ENCODE data around the gene CCDC63. TPM values are rescaled to one million over a fixed set of nuclear protein-coding genes. Genes with fewer than 3 reads are reported as not detected.
A peak's percentile ranks its signal among the peaks of the same experiment; 100 is the strongest.

CCDC63 gene
- total and polyA plus RNA-seq, 9 of the 15 experiments (the other 6 are each of a cell fraction or from before 2014, with no cell fraction given): not detected

DNA sequence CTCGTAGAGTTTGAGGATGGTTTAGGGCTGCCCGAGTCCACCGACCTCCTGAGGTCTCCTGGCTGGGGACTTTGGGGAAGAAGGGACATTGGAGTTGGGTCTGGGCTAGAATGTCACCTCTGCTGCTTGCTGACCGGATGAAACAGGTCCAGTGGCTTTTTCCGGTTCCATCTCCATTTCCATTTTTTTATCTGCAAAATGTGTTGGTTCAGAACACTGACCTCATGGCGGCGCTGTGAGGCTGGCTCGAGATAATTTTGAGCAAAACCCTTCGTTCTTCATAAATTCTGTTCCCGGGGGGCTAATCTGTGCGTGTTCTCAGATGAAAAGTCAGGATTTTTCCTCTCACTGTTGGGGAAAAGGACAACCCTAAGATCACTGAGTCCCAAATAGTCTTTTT, 85.3 kb downstream of the CCDC63 start:
- Histone ChIP-seq H3K27ac (ENCODE audit: extremely low read depth, low read depth, low read length) (no peak overlapping the region), H3K9me3 (replicated peaks; ENCODE audit: control insufficient read depth, insufficient read depth, low read depth, low read length) (no peaks in the 10 kb centered on the region), H3K9ac (ENCODE audit: insufficient read depth in 1 of 2, low read depth in 2 of 2, low read length in 2 of 2) (no peak overlapping the region), H3K36me3 (ENCODE audit: control insufficient read depth, insufficient read depth, low read length) (no peaks in the 10 kb centered on the region), H3K4me3 (no peak overlapping the region), H3K27me3 (ENCODE audit: control insufficient read depth in 2 of 2, insufficient read depth in 2 of 2, low read length in 2 of 2) (peaks cover 4 to 28% of the 10 kb centered on the region in 2 experiments; a peak in 3 of 5 replicates), H3K9me1 (ENCODE audit: control insufficient read depth, insufficient read depth, low read length) (no peaks in the 10 kb centered on the region), H3K4me1 (replicated peaks in 1 of 2; ENCODE audit: control insufficient read depth in 2 of 2, insufficient read depth in 2 of 2, low read length in 2 of 2) (peaks cover 0 to 7% of the 10 kb centered on the region in 2 experiments; a peak in 2 of 5 replicates), H4K20me1 (replicated peaks; ENCODE audit: control insufficient read depth, insufficient read depth, low read length) (no peaks in the 10 kb centered on the region), H3K79me2 (ENCODE audit: control insufficient read depth, insufficient read depth, low read length) (no peaks in the 10 kb centered on the region), H3K4me2 (ENCODE audit: insufficient read depth, low read length) (no peak overlapping the region), H2AFZ (ENCODE audit: low read depth, low read length) (no peak overlapping the region)
- ChIA-PET CTCF (ENCODE audit: low intra/inter-chr PET ratio) (no interaction called here), POLR2A (interaction anchor here (0.5 kb wide), 1 partner anchor 445 kb away, joined by 3 read pairs; no protein-coding TSS in a partner anchor)
- 8% methylated on average over 11 of the region's 11 CpGs for WGBS (ENCODE audit: insufficient coverage, low coverage, missing lambda C conversion rate)
- ATAC-seq: peak; percentile 51; the same call in 2 of the 3 replicates
- peak; percentile 74 for FAIRE-seq
- in situ Hi-C loops (cut with MboI) (loop anchor here (10.0 kb wide), 1 partner anchor 383 kb away; no protein-coding TSS in a partner anchor), intact Hi-C loops (cut with micrococcal nuclease) (no loop called here)
- peak in 2 of 4 experiments; percentile 17 to 30 for DNase-seq (ENCODE audit: extremely low read depth in 1 of 4, low spot score in 3 of 4)
- no TSS peak for BruUV-seq (replicated peaks)
- TF ChIP-seq CTCF (IDR thresholded peaks at IDR 0.05 in 2 of 3, conservative IDR thresholded peaks at IDR 0.05 in 1 of 3; ENCODE audit: insufficient read depth in 2 of 3, low read depth in 1 of 3, low read length in 3 of 3): peak; percentile 62 to 68 (median 64)
- no peak for TF ChIP-seq PCBP1 (IDR thresholded peaks at IDR 0.05; ENCODE audit: low read depth, low read length, poor library complexity, severe bottlenecking)
- TF ChIP-seq ZNF436 (CRISPR knock-in tag; IDR thresholded peaks at IDR 0.05): no peak
- no peak for TF ChIP-seq C11orf30 (IDR thresholded peaks at IDR 0.05; ENCODE audit: low read depth)
- TF ChIP-seq, protein P1, sequence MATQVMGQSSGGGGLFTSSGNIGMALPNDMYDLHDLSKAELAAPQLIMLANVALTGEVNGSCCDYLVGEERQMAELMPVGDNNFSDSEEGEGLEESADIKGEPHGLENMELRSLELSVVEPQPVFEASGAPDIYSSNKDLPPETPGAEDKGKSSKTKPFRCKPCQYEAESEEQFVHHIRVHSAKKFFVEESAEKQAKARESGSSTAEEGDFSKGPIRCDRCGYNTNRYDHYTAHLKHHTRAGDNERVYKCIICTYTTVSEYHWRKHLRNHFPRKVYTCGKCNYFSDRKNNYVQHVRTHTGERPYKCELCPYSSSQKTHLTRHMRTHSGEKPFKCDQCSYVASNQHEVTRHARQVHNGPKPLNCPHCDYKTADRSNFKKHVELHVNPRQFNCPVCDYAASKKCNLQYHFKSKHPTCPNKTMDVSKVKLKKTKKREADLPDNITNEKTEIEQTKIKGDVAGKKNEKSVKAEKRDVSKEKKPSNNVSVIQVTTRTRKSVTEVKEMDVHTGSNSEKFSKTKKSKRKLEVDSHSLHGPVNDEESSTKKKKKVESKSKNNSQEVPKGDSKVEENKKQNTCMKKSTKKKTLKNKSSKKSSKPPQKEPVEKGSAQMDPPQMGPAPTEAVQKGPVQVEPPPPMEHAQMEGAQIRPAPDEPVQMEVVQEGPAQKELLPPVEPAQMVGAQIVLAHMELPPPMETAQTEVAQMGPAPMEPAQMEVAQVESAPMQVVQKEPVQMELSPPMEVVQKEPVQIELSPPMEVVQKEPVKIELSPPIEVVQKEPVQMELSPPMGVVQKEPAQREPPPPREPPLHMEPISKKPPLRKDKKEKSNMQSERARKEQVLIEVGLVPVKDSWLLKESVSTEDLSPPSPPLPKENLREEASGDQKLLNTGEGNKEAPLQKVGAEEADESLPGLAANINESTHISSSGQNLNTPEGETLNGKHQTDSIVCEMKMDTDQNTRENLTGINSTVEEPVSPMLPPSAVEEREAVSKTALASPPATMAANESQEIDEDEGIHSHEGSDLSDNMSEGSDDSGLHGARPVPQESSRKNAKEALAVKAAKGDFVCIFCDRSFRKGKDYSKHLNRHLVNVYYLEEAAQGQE (IDR thresholded peaks at IDR 0.05; ENCODE audit: borderline replicate concordance): peak; percentile 76
- TF ChIP-seq, protein P1 (CRISPR knock-in tag; IDR thresholded peaks at IDR 0.05; ENCODE audit: low read depth): no peak
- no peak for TF ChIP-seq MIER1 (IDR thresholded peaks at IDR 0.05; ENCODE audit: low read depth)
- no peak for TF ChIP-seq STAG1 (CRISPR knock-in tag; IDR thresholded peaks at IDR 0.05; ENCODE audit: borderline replicate concordance)
- TF ChIP-seq ZBTB49 (CRISPR knock-in tag; IDR thresholded peaks at IDR 0.05; ENCODE audit: borderline replicate concordance): no peak
- no peak for TF ChIP-seq NFYB (IDR thresholded peaks at IDR 0.05; ENCODE audit: extremely low read depth, insufficient read length)

All from K562 (cell line).